ENCODE results near the gene NNT. TPM values are rescaled to one million over a fixed set of nuclear protein-coding genes. Genes with fewer than 3 reads are reported as not detected.

The NNT gene
- total and polyA plus RNA-seq, 10 of the 15 experiments (the other 5 are each of a cell fraction or from before 2014, with no cell fraction given), result 20.8 to 73.1 (median 51.9) TPM

GRCh38 chr5:43639566-43639965 lies 36.6 kb downstream of the NNT start:
- in situ Hi-C loops (cut with MboI), result no loop called here
- ChIA-PET CTCF (interaction anchor here (1.5 to 6.2 kb wide), 2 partner anchors 9 to 96 kb away, joined by 3 to 46 read pairs; no protein-coding TSS in a partner anchor), POLR2A (no interaction called here), RAD21 (ENCODE audit: unreplicated experiment) (no interaction called here), SMC1A (ENCODE audit: uncharacterized antibody, unreplicated experiment) (no interaction called here)
- 83% methylated on average over 1 of the region's 1 CpG for WGBS (ENCODE audit: insufficient coverage, insufficient replicate concordance, low lambda C conversion rate, missing lambda C conversion rate)
- no peak overlapping the region for H2AFZ ChIP-seq (ENCODE audit: control insufficient read depth, low read depth, low read length)
- no peaks in the 10 kb centered on the region; the same call in none of the 2 replicates for H3K4me1 ChIP-seq (ENCODE audit: control insufficient read depth, insufficient read depth, low read length)
- H3K9ac ChIP-seq (ENCODE audit: control insufficient read depth, insufficient read depth, low read length), result no peak overlapping the region
- no peak overlapping the region for H3K4me2 ChIP-seq (ENCODE audit: control insufficient read depth, insufficient read depth)
- DNase-seq (ENCODE audit: low read depth, low spot score), result no peak
- no peak overlapping the region; the same call in 1 of the 2 replicates for H3K27ac ChIP-seq (ENCODE audit: control insufficient read depth, insufficient read depth)
- no TSS peak for BruUV-seq (replicated peaks)
- intact Hi-C loops (cut with micrococcal nuclease; ENCODE audit: unreplicated experiment), result no loop called here
- peaks cover 2 to 8% of the 10 kb centered on the region in 2 experiments; a peak in 2 of 4 replicates for H3K36me3 ChIP-seq (ENCODE audit: control insufficient read depth in 2 of 2, insufficient read depth in 2 of 2, low read length in 1 of 2)
- no peaks in the 10 kb centered on the region for H3K9me3 ChIP-seq (replicated peaks; ENCODE audit: control insufficient read depth, insufficient read depth, low read length)
- no peak for TF ChIP-seq PML (IDR thresholded peaks at IDR 0.05; ENCODE audit: low read length)
- no peak for TF ChIP-seq NBN (IDR thresholded peaks at IDR 0.05)
- TF ChIP-seq SRF (IDR thresholded peaks at IDR 0.05; ENCODE audit: low read depth in 2 of 2, low read length in 2 of 2), result no peak
- TF ChIP-seq, protein P1, sequence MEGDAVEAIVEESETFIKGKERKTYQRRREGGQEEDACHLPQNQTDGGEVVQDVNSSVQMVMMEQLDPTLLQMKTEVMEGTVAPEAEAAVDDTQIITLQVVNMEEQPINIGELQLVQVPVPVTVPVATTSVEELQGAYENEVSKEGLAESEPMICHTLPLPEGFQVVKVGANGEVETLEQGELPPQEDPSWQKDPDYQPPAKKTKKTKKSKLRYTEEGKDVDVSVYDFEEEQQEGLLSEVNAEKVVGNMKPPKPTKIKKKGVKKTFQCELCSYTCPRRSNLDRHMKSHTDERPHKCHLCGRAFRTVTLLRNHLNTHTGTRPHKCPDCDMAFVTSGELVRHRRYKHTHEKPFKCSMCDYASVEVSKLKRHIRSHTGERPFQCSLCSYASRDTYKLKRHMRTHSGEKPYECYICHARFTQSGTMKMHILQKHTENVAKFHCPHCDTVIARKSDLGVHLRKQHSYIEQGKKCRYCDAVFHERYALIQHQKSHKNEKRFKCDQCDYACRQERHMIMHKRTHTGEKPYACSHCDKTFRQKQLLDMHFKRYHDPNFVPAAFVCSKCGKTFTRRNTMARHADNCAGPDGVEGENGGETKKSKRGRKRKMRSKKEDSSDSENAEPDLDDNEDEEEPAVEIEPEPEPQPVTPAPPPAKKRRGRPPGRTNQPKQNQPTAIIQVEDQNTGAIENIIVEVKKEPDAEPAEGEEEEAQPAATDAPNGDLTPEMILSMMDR (IDR thresholded peaks at IDR 0.05 in 2 of 3, conservative IDR thresholded peaks at IDR 0.05 in 1 of 3; ENCODE audit: control insufficient read depth in 2 of 3, extremely low read depth in 1 of 3, insufficient read depth in 1 of 3, low read depth in 3 of 3, low read length in 3 of 3), result no peak
- no peak for TF ChIP-seq FOXK2 (IDR thresholded peaks at IDR 0.05)
- no peak for TF ChIP-seq CEBPB (IDR thresholded peaks at IDR 0.05; ENCODE audit: borderline replicate concordance in 1 of 2, low read depth in 2 of 2, low read length in 2 of 2)
- no peak for TF ChIP-seq GABPA (IDR thresholded peaks at IDR 0.05; ENCODE audit: low read depth)
- no peak for TF ChIP-seq DPF2 (IDR thresholded peaks at IDR 0.05)
- TF ChIP-seq SIX5 (IDR thresholded peaks at IDR 0.05; ENCODE audit: low read depth, low read length, severe bottlenecking), result no peak
- TF ChIP-seq RAD21 (IDR thresholded peaks at IDR 0.05; ENCODE audit: insufficient read depth, low read depth, low read length), result no peak
- TF ChIP-seq MYC (IDR thresholded peaks at IDR 0.05; ENCODE audit: insufficient read depth, insufficient read length, insufficient replicate concordance, low read length, severe bottlenecking), result no peak
- TF ChIP-seq, protein P2, sequence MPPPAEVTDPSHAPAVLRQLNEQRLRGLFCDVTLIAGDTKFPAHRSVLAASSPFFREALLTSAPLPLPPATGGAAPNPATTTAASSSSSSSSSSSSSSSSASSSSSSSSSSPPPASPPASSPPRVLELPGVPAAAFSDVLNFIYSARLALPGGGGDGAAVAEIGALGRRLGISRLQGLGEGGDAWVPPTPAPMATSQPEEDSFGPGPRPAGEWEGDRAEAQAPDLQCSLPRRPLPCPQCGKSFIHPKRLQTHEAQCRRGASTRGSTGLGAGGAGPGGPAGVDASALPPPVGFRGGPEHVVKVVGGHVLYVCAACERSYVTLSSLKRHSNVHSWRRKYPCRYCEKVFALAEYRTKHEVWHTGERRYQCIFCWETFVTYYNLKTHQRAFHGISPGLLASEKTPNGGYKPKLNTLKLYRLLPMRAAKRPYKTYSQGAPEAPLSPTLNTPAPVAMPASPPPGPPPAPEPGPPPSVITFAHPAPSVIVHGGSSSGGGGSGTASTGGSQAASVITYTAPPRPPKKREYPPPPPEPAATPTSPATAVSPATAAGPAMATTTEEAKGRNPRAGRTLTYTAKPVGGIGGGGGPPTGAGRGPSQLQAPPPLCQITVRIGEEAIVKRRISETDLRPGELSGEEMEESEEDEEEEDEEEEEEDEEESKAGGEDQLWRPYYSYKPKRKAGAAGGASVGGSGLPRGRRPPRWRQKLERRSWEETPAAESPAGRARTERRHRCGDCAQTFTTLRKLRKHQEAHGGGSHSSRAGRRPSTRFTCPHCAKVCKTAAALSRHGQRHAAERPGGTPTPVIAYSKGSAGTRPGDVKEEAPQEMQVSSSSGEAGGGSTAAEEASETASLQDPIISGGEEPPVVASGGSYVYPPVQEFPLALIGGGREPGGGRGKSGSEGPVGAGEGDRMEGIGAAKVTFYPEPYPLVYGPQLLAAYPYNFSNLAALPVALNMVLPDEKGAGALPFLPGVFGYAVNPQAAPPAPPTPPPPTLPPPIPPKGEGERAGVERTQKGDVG (CRISPR knock-in tag; IDR thresholded peaks at IDR 0.05), result no peak
- no peak for TF ChIP-seq PAX5 (IDR thresholded peaks at IDR 0.05; ENCODE audit: borderline replicate concordance, low read depth, low read length)
- TF ChIP-seq CHD2 (IDR thresholded peaks at IDR 0.05; ENCODE audit: borderline replicate concordance, low read depth, low read length), result no peak
- TF ChIP-seq MTA3 (IDR thresholded peaks at IDR 0.05; ENCODE audit: borderline replicate concordance, low read length), result no peak
- no peak for TF ChIP-seq SREBF2 (IDR thresholded peaks at IDR 0.05; ENCODE audit: low read length)
- TF ChIP-seq CBFB (IDR thresholded peaks at IDR 0.05; ENCODE audit: low read depth), result no peak
- no peak for FAIRE-seq
- no peaks in the 10 kb centered on the region for H4K20me1 ChIP-seq (ENCODE audit: control insufficient read depth, insufficient read depth)
- H3K4me3 ChIP-seq, result no peak overlapping the region
- no peaks in the 10 kb centered on the region for H3K27me3 ChIP-seq (replicated peaks in 1 of 2; ENCODE audit: control insufficient read depth in 2 of 2, insufficient read depth in 2 of 2, low read length in 1 of 2)
- no peak for ATAC-seq
- no peaks in the 10 kb centered on the region for H3K79me2 ChIP-seq (ENCODE audit: control insufficient read depth, insufficient read depth, low read length)

Data from GM12878 (cell line).